DOHH2 (cell line): ENCODE results near the gene CUBN.

Experiments used
- H3F3A ChIP-seq: fragments of 200-600 bp; sonication (generic), shearing (Covaris generic); 2 replicates; pipeline ENCODE4 v1.6.0; 2016; ENCODE audit warnings: antibody characterized with exemption, mild to moderate bottlenecking; ENCODE audit not compliant: control insufficient read depth, insufficient read depth
- H3K27ac ChIP-seq: fragments of 200-600 bp; sonication (generic); 2 replicates; pipeline ENCODE4 v1.5.1; 2014; ENCODE audit warnings: low read depth, mild to moderate bottlenecking, low read length, moderate library complexity
- H3K27me3 ChIP-seq: fragments of 200-600 bp; sonication (generic); 2 replicates; pipeline ENCODE4 v1.6.1; 2014; ENCODE audit warnings: mild to moderate bottlenecking, low read length, mixed read lengths; ENCODE audit not compliant: control insufficient read depth
- H3K36me3 ChIP-seq: fragments of 200-600 bp; sonication (generic); 2 replicates; pipeline ENCODE4 v1.6.1; 2014; ENCODE audit warnings: mild to moderate bottlenecking, low read length, moderate library complexity, mixed read lengths; ENCODE audit not compliant: control insufficient read depth
- H3K4me1 ChIP-seq: fragments of 200-600 bp; sonication (generic); 2 replicates; pipeline ENCODE4 v1.6.1; 2014; ENCODE audit warnings: mild to moderate bottlenecking, low read length, mixed read lengths; ENCODE audit not compliant: control insufficient read depth
- H3K4me2 ChIP-seq: fragments of 200-600 bp; sonication (generic); 2 replicates; pipeline ENCODE4 v1.6.0; 2014; ENCODE audit warnings: mild to moderate bottlenecking, low read length, moderate library complexity
- H3K4me3 ChIP-seq: fragments of 200-600 bp; sonication (generic); 2 replicates; pipeline ENCODE4 v1.5.1; 2014; ENCODE audit warnings: mild to moderate bottlenecking, low read length, mixed read lengths
- H3K79me2 ChIP-seq: fragments of 200-600 bp; sonication (generic); 2 replicates; pipeline ENCODE4 v1.6.1; 2014; ENCODE audit warnings: mild to moderate bottlenecking, low read length, mixed read lengths; ENCODE audit not compliant: control insufficient read depth
- H3K9me2 ChIP-seq: fragments of 200-600 bp; sonication (generic); replicated peaks from 2 replicates; pipeline ENCODE4 v1.6.1; 2014; ENCODE audit warnings: mild to moderate bottlenecking, low read length, mixed read lengths; ENCODE audit not compliant: control insufficient read depth
- H3K9me3 ChIP-seq: fragments of 200-600 bp; sonication (generic); 2 replicates; pipeline ENCODE4 v1.6.1; 2014; ENCODE audit warnings: antibody characterized with exemption, low read length, mixed read lengths; ENCODE audit not compliant: control insufficient read depth, insufficient read depth
- H4K20me1 ChIP-seq: fragments of 200-600 bp; sonication (generic); 2 replicates; pipeline ENCODE4 v1.6.0; 2014; ENCODE audit warnings: low read depth, mild to moderate bottlenecking, antibody characterized with exemption, low read length, moderate library complexity; ENCODE audit not compliant: control insufficient read depth, insufficient read depth
- CTCF ChIP-seq: fragments of 200-600 bp; sonication (generic); IDR thresholded peaks from one replicate; pipeline ENCODE4 v1.5.1; 2014; ENCODE audit warnings: antibody characterized with exemption, mild to moderate bottlenecking, low read depth, low read length; ENCODE audit not compliant: poor library complexity, severe bottlenecking
- EZH2phosphoT487 ChIP-seq: fragments of 200-600 bp; sonication (generic); IDR thresholded peaks from 2 replicates; pipeline ENCODE4 v1.6.1; 2017; ENCODE audit warnings: borderline replicate concordance, mild to moderate bottlenecking, antibody characterized with exemption, low read length, moderate library complexity, mixed read lengths

Gene CUBN

GRCh38 chr10:16886031-16886430, 243.6 kb downstream of the CUBN start:
- Histone ChIP-seq H3K27ac (no peak overlapping the region), H3K79me2 (no peaks in the 10 kb centered on the region), H4K20me1 (no peaks in the 10 kb centered on the region), H3K9me3 (no peaks in the 10 kb centered on the region), H3K36me3 (no peaks in the 10 kb centered on the region), H3K4me2 (no peak overlapping the region), H3K27me3 (no peaks in the 10 kb centered on the region), H3K4me3 (no peak overlapping the region), H3K4me1 (no peaks in the 10 kb centered on the region), H3K9me2 (no peaks in the 10 kb centered on the region), H3F3A (no peaks in the 10 kb centered on the region)
- no peak for TF ChIP-seq EZH2phosphoT487
- no peak for TF ChIP-seq CTCF

GRCh38 chr10:16884497-16884896, 245.1 kb downstream of the CUBN start:
- Histone ChIP-seq H3K4me2 (no peak overlapping the region), H4K20me1 (no peaks in the 10 kb centered on the region), H3K36me3 (no peaks in the 10 kb centered on the region), H3K79me2 (no peaks in the 10 kb centered on the region), H3K4me1 (no peaks in the 10 kb centered on the region), H3K9me3 (no peaks in the 10 kb centered on the region), H3K9me2 (no peaks in the 10 kb centered on the region), H3K4me3 (no peak overlapping the region), H3F3A (no peaks in the 10 kb centered on the region), H3K27me3 (no peaks in the 10 kb centered on the region), H3K27ac (no peak overlapping the region)
- TF ChIP-seq EZH2phosphoT487: no peak
- no peak for TF ChIP-seq CTCF

GRCh38 chr10:16883084-16883483, 246.5 kb downstream of the CUBN start:
- Histone ChIP-seq H3K27me3 (no peaks in the 10 kb centered on the region), H3K36me3 (no peaks in the 10 kb centered on the region), H4K20me1 (no peaks in the 10 kb centered on the region), H3K4me3 (no peak overlapping the region), H3K9me3 (no peaks in the 10 kb centered on the region), H3F3A (no peaks in the 10 kb centered on the region), H3K4me1 (no peaks in the 10 kb centered on the region), H3K4me2 (no peak overlapping the region), H3K9me2 (no peaks in the 10 kb centered on the region), H3K79me2 (no peaks in the 10 kb centered on the region), H3K27ac (no peak overlapping the region)
- TF ChIP-seq EZH2phosphoT487 (no peak), CTCF (no peak)

GRCh38 chr10:16870331-16870730, 259.3 kb downstream of the CUBN start:
- Histone ChIP-seq H3K9me2 (no peaks in the 10 kb centered on the region), H3F3A (no peaks in the 10 kb centered on the region), H3K79me2 (no peaks in the 10 kb centered on the region), H3K36me3 (no peaks in the 10 kb centered on the region), H3K4me3 (no peak overlapping the region), H3K27ac (no peak overlapping the region), H3K27me3 (no peaks in the 10 kb centered on the region), H4K20me1 (no peaks in the 10 kb centered on the region), H3K4me2 (no peak overlapping the region), H3K4me1 (no peaks in the 10 kb centered on the region), H3K9me3 (no peaks in the 10 kb centered on the region)
- no peak for TF ChIP-seq CTCF
- no peak for TF ChIP-seq EZH2phosphoT487
